GM12878 (cell line): Measurements from ENCODE around the gene RUNDC1.

Experiments
- JUNB ChIP-seq: IDR thresholded peaks from 2 replicates; pipeline ENCODE4 v1.6.1; 2016; ENCODE audit warnings: antibody characterized with exemption, mild to moderate bottlenecking
- REST ChIP-seq: IDR thresholded peaks from 2 replicates; pipeline ENCODE4 v1.6.1; 2012; ENCODE audit warnings: mild to moderate bottlenecking, low read depth, low read length
- ZBTB33 ChIP-seq: fragments of 450-650 bp; IDR thresholded peaks from 2 replicates; pipeline ENCODE4 v1.6.1; 2017; ENCODE audit warnings: mild to moderate bottlenecking

- TF ChIP-seq REST (no peak), JUNB (no peak), ZBTB33 (no peak)
Observed at GRCh38 chr17:43028221-43028861, 48.0 kb downstream of the RUNDC1 start.
